Activated B cell treated with CpG ODN at 0.5 μM for 24 hours (primary cell): ENCODE results near the gene DSCAM. TPM values are rescaled to one million over a fixed set of nuclear protein-coding genes. Genes with fewer than 3 reads are reported as not detected.

ENCODE experiments used
- ATAC-seq: fragments of 200-7000 bp; cut with Tn5 transposase; one replicate; pipeline ENCODE4 v1.10.0; 2021; ENCODE audit warnings: low read depth, mild to moderate bottlenecking, moderate library complexity
- CTCF ChIA-PET: fragments of 350-600 bp; sonication (Branson Sonifier 250); formaldehyde crosslinking; loops from one replicate; lab custom pipeline; 2021; ENCODE audit warnings: antibody characterized with exemption; lab: Charles Lee
- POLR2A ChIA-PET: fragments of 350-600 bp; sonication (Branson Sonifier 250); formaldehyde crosslinking; loops from one replicate; lab custom pipeline; 2021; ENCODE audit warnings: antibody characterized with exemption; lab: Charles Lee
- DNase-seq: peaks from one replicate; pipeline ENCODE4 v3.0.0; 2022
- H3K27ac Mint-ChIP-seq: one replicate; pipeline ENCODE4 v1.8.0; 2020; ENCODE audit warnings: mixed read lengths
- H3K27me3 Mint-ChIP-seq: one replicate; pipeline ENCODE4 v1.8.0; 2021; ENCODE audit warnings: mixed read lengths
- H3K36me3 Mint-ChIP-seq: one replicate; pipeline ENCODE4 v1.8.0; 2021; ENCODE audit warnings: low read depth, mixed read lengths
- H3K4me1 Mint-ChIP-seq: one replicate; pipeline ENCODE4 v1.8.0; 2021; ENCODE audit warnings: mixed read lengths
- H3K4me3 Mint-ChIP-seq: one replicate; pipeline ENCODE4 v1.8.0; 2020; ENCODE audit warnings: mild to moderate bottlenecking, mixed read lengths
- H3K9me3 Mint-ChIP-seq: one replicate; pipeline ENCODE4 v1.8.0; 2020; ENCODE audit warnings: mixed read lengths
- CTCF ChIP-seq: fragments of 200-600 bp; IDR thresholded peaks from one replicate; pipeline ENCODE4 v1.8.0; 2022; ENCODE audit warnings: antibody characterized with exemption, mild to moderate bottlenecking
- intact Hi-C: fragments of 100-400 bp; cut with micrococcal nuclease; formaldehyde crosslinking; loops from one replicate; pipeline ENCODE4 v1.15.1; 2024
- total RNA-seq: library from RNA; stranded (reverse); gene quantifications from 2 replicates; pipeline ENCODE4 v1.2.3, GENCODE V29; 2022

DSCAM gene
- total RNA-seq, 1 donor from 2014 or later = not detected

GRCh38 chr21:40639616-40640194 is 207.3 kb downstream of the DSCAM start:
- no peaks in the 10 kb centered on the region for H3K27me3 Mint-ChIP-seq
- H3K4me3 Mint-ChIP-seq = no peak overlapping the region
- ATAC-seq (no peak), DNase-seq (no peak)
- no peaks in the 10 kb centered on the region for H3K36me3 Mint-ChIP-seq
- H3K9me3 Mint-ChIP-seq = no peaks in the 10 kb centered on the region
- H3K27ac Mint-ChIP-seq = no peak overlapping the region
- no peak for TF ChIP-seq CTCF
- intact Hi-C loops = no loop called here
- H3K4me1 Mint-ChIP-seq = no peaks in the 10 kb centered on the region
- POLR2A ChIA-PET = no interaction called here
- CTCF ChIA-PET = no interaction called here

DNA sequence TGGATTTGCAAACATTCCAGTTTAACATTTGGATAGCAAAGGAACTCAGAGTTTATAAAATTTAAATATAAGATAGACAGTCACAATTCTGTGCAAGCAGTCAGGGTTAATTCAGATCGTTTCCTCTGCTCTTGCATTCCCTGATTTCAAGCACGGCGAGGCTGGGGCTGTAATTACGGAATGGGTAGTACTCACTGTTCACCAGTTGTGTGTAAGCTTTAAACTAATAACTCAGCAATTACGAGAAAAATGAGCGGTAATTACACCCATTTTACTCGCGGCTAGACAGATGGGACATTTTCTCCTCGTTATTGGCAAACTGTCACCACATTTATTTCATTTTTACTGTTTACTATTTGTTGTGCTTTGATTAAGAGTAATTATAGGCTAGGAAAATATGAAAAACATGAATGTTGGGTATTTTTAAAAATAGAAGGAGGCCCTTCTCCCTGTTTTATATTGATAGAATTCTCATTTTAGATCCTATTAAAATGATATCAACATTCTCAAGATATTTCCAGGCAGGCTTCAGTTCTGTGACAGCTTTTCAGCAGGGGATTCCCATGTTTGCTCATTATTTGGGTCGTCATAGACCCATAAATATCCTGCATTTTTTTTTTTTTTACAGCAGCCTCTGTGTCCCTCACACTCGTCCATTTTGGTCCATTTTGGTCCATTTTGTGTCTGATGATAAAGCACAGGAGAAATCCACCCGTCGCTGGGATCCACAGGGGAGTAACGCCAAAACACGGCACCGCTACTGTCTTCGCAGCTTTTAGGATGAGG is 208.3 kb downstream of the DSCAM start:
- Mint-ChIP-seq H3K27ac (no peak overlapping the region), H3K9me3 (no peaks in the 10 kb centered on the region), H3K36me3 (no peaks in the 10 kb centered on the region), H3K4me3 (no peak overlapping the region), H3K4me1 (no peaks in the 10 kb centered on the region), H3K27me3 (no peaks in the 10 kb centered on the region)
- CTCF ChIA-PET = no interaction called here
- intact Hi-C loops = no loop called here
- POLR2A ChIA-PET = no interaction called here
- no peak for TF ChIP-seq CTCF
- ATAC-seq (no peak), DNase-seq (no peak)

DNA sequence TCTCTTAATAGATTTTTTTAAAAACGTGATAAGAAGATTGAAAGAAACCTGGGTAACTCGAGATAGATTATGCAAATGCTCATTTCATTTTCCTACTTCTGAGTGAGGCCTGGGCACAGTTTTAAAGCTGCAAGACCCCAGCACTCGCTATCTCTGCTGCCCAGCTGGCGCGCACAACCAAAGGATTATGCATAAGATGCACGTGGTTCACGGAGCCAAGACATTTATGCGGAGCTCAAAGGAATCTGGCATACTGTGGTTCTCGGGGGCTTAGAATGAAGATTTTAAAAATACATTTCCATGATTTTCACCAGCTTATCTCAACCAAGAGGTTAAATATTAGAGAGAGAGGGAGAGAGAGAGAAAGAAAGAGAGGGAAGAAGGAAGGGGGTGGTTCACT is 210.9 kb downstream of the DSCAM start:
- DNase-seq = no peak

DNA sequence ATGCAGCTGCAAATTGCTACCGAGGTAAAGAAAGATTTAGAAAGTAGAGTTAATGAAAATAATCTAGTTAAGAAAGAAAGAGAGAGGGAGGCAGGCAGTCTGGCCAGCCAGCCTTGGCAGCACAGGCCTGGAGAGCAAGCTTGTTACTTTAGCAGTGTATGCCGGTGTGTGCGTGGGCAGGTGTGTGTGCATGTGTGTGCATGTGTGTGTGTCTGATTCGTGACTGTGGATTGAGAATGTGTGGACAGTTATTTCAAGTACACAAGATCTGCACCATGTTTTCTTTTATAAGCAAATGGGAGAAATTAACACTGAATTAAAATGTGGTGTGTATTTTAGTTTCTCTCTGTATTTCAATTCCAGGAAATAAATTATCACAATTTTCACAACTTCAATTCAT is 211.6 kb downstream of the DSCAM start:
- ChIA-PET POLR2A (no interaction called here), CTCF (no interaction called here)
- ATAC-seq (no peak), DNase-seq (no peak)
- Mint-ChIP-seq H3K9me3 (no peaks in the 10 kb centered on the region), H3K27ac (no peak overlapping the region), H3K36me3 (no peaks in the 10 kb centered on the region), H3K4me1 (no peaks in the 10 kb centered on the region), H3K4me3 (no peak overlapping the region), H3K27me3 (no peaks in the 10 kb centered on the region)
- no peak for TF ChIP-seq CTCF
- intact Hi-C loops = no loop called here

More for the DNA sequence above, 210.9 kb downstream of the DSCAM start:
- Mint-ChIP-seq H3K27ac (no peak overlapping the region), H3K36me3 (no peaks in the 10 kb centered on the region), H3K4me1 (no peaks in the 10 kb centered on the region), H3K9me3 (no peaks in the 10 kb centered on the region), H3K27me3 (no peaks in the 10 kb centered on the region), H3K4me3 (no peak overlapping the region)
- no peak for ATAC-seq
- CTCF ChIA-PET = no interaction called here
- POLR2A ChIA-PET = no interaction called here
- intact Hi-C loops = no loop called here
- TF ChIP-seq CTCF = no peak

- no peaks in the 10 kb centered on the region for H3K4me1 Mint-ChIP-seq
- CTCF ChIA-PET = no interaction called here
- DNase-seq (no peak), ATAC-seq (no peak)
- intact Hi-C loops = no loop called here
- H3K27ac Mint-ChIP-seq = no peak overlapping the region
- no peaks in the 10 kb centered on the region for H3K36me3 Mint-ChIP-seq
- peaks cover 2% of the 10 kb centered on the region for H3K9me3 Mint-ChIP-seq
- H3K4me3 Mint-ChIP-seq = no peak overlapping the region
- POLR2A ChIA-PET = no interaction called here
- H3K27me3 Mint-ChIP-seq = no peaks in the 10 kb centered on the region
- no peak for TF ChIP-seq CTCF
Observed at GRCh38 chr21:40634141-40634540, 212.8 kb downstream of the DSCAM start.
